Stomach smooth muscle (tissue), 2 donors: Measurements from ENCODE around the gene ZNF646.
A peak's percentile ranks its signal among the peaks of the same experiment; 100 is the strongest.

ENCODE experiments used
- H3K27ac ChIP-seq: one replicate; pipeline ENCODE4 v1.7.0; 2013; ENCODE audit warnings: mild to moderate bottlenecking, low read length, inconsistent platforms
- H3K27me3 ChIP-seq, 2 donors: one replicate each; pipeline ENCODE4 v1.7.0; 2013; ENCODE audit warnings: low read length in 2 of 2; ENCODE audit not compliant: insufficient read depth in 2 of 2, control insufficient read depth in 1 of 2
- H3K36me3 ChIP-seq, 2 donors: one replicate each; pipeline ENCODE4 v1.7.0; 2013; ENCODE audit warnings: low read length in 2 of 2; ENCODE audit not compliant: control insufficient read depth in 2 of 2, insufficient read depth in 2 of 2
- H3K4me1 ChIP-seq: one replicate; pipeline ENCODE4 v1.7.0; 2013; ENCODE audit warnings: low read length; ENCODE audit not compliant: control insufficient read depth, insufficient read depth
- H3K4me3 ChIP-seq, 2 donors: one replicate each; pipeline ENCODE4 v1.7.0; 2013; ENCODE audit warnings: low read length in 2 of 2
- H3K9ac ChIP-seq, 2 donors: one replicate each; pipeline ENCODE4 v1.7.0; 2013; ENCODE audit warnings: low read length in 2 of 2, mild to moderate bottlenecking in 1 of 2
- H3K9me3 ChIP-seq, 2 donors: one replicate each; pipeline ENCODE4 v1.7.0; 2013; ENCODE audit warnings: low read length in 2 of 2; ENCODE audit not compliant: control insufficient read depth in 2 of 2
- donor health status: healthy.
- donor health status: Pancreatic carcinoma.

ZNF646 gene

GRCh38 chr16:31064882-31065461 is 9.2 kb upstream of the ZNF646 start:
- no peak overlapping the region for H3K9ac ChIP-seq
- peak overlapping the region in 1 of 2 donors; percentile 22 for H3K4me3 ChIP-seq
- peaks cover 8% of the 10 kb centered on the region for H3K4me1 ChIP-seq

GRCh38 chr16:31067342-31067741 is 6.9 kb upstream of the ZNF646 start:
- Histone ChIP-seq H3K27ac (no peak overlapping the region), H3K36me3 (peaks cover 0 to 7% of the 10 kb centered on the region in 2 donors), H3K9ac (no peak overlapping the region), H3K9me3 (no peaks in the 10 kb centered on the region), H3K4me1 (peaks cover 13% of the 10 kb centered on the region), H3K4me3 (no peak overlapping the region), H3K27me3 (no peaks in the 10 kb centered on the region)

More at GRCh38 chr16:31064882-31065461, 9.2 kb upstream of the ZNF646 start:
- no peaks in the 10 kb centered on the region for H3K27me3 ChIP-seq
- peaks cover 5 to 18% of the 10 kb centered on the region in 2 donors for H3K36me3 ChIP-seq
- H3K9me3 ChIP-seq, result no peaks in the 10 kb centered on the region
- H3K27ac ChIP-seq, result peak overlapping the region; percentile 2

GRCh38 chr16:31071861-31072260 is 2.4 kb upstream of the ZNF646 start:
- Histone ChIP-seq H3K9ac (peak overlapping the region; percentile 87 to 93), H3K27me3 (no peaks in the 10 kb centered on the region), H3K9me3 (no peaks in the 10 kb centered on the region), H3K4me1 (peaks cover 25% of the 10 kb centered on the region), H3K36me3 (peaks cover 6 to 8% of the 10 kb centered on the region in 2 donors), H3K4me3 (peak overlapping the region; percentile 98 to 100), H3K27ac (peak overlapping the region; percentile 89)

- H3K27ac ChIP-seq, result peak overlapping the region; percentile 89
Observed at GRCh38 chr16:31072540-31073141, 1.6 kb upstream of the ZNF646 start.

GRCh38 chr16:31073142-31073969 is 866 bp upstream of the ZNF646 start:
- Histone ChIP-seq H3K36me3 (peaks cover 17 to 20% of the 10 kb centered on the region in 2 donors), H3K9me3 (no peaks in the 10 kb centered on the region), H3K9ac (peak overlapping the region; percentile 87 to 93), H3K27me3 (no peaks in the 10 kb centered on the region), H3K27ac (peak overlapping the region; percentile 89), H3K4me1 (peaks cover 25% of the 10 kb centered on the region), H3K4me3 (peak overlapping the region; percentile 98 to 100)

More at GRCh38 chr16:31072540-31073141, 1.6 kb upstream of the ZNF646 start:
- H3K27me3 ChIP-seq, result no peaks in the 10 kb centered on the region
- H3K36me3 ChIP-seq, result peaks cover 14 to 15% of the 10 kb centered on the region in 2 donors
- peaks cover 25% of the 10 kb centered on the region for H3K4me1 ChIP-seq
- H3K9me3 ChIP-seq, result no peaks in the 10 kb centered on the region
- peak overlapping the region; percentile 87 to 93 for H3K9ac ChIP-seq
- H3K4me3 ChIP-seq, result peak overlapping the region; percentile 98 to 100

GRCh38 chr16:31074814-31075183 is 577 bp downstream of the ZNF646 start:
- H3K27me3 ChIP-seq, result no peaks in the 10 kb centered on the region
- peaks cover 25% of the 10 kb centered on the region for H3K4me1 ChIP-seq
- H3K9me3 ChIP-seq, result no peaks in the 10 kb centered on the region
- peak overlapping the region; percentile 93 for H3K9ac ChIP-seq
- H3K4me3 ChIP-seq, result peak overlapping the region; percentile 98 to 100
- peaks cover 26 to 33% of the 10 kb centered on the region in 2 donors for H3K36me3 ChIP-seq
- peak overlapping the region; percentile 89 for H3K27ac ChIP-seq

GRCh38 chr16:31076319-31076718 is 2.1 kb downstream of the ZNF646 start:
- H3K9ac ChIP-seq, result no peak overlapping the region
- no peak overlapping the region for H3K27ac ChIP-seq
- no peaks in the 10 kb centered on the region for H3K9me3 ChIP-seq
- H3K36me3 ChIP-seq, result peaks cover 36 to 44% of the 10 kb centered on the region in 2 donors
- no peak overlapping the region for H3K4me3 ChIP-seq
- H3K27me3 ChIP-seq, result no peaks in the 10 kb centered on the region
- peaks cover 25% of the 10 kb centered on the region for H3K4me1 ChIP-seq

- H3K36me3 ChIP-seq, result peaks cover 36 to 46% of the 10 kb centered on the region in 2 donors
- H3K9ac ChIP-seq, result no peak overlapping the region
- peaks cover 21% of the 10 kb centered on the region for H3K4me1 ChIP-seq
Observed at GRCh38 chr16:31077024-31077423, 2.8 kb downstream of the ZNF646 start.

GRCh38 chr16:31077592-31078396 is 3.6 kb downstream of the ZNF646 start:
- H3K9ac ChIP-seq, result no peak overlapping the region
- no peaks in the 10 kb centered on the region for H3K27me3 ChIP-seq
- no peaks in the 10 kb centered on the region for H3K9me3 ChIP-seq
- H3K4me3 ChIP-seq, result no peak overlapping the region
- H3K36me3 ChIP-seq, result peaks cover 36 to 50% of the 10 kb centered on the region in 2 donors
- H3K4me1 ChIP-seq, result peaks cover 14% of the 10 kb centered on the region
- no peak overlapping the region for H3K27ac ChIP-seq

More at GRCh38 chr16:31077024-31077423, 2.8 kb downstream of the ZNF646 start:
- Histone ChIP-seq H3K27me3 (no peaks in the 10 kb centered on the region), H3K27ac (no peak overlapping the region), H3K9me3 (no peaks in the 10 kb centered on the region), H3K4me3 (no peak overlapping the region)
